Activated CD4-positive, alpha-beta T cell treated with anti-CD3 and anti-CD28 coated beads for 36 hours (primary cell): ENCODE measurements around the gene ING5. TPM values are rescaled to one million over a fixed set of nuclear protein-coding genes. Genes with fewer than 3 reads are reported as not detected.
A peak's percentile ranks its signal among the peaks of the same experiment; 100 is the strongest.

Source experiments
- ATAC-seq: fragments of 200-7000 bp; cut with Tn5 transposase; one replicate; pipeline ENCODE4 v1.10.0; 2021; ENCODE audit warnings: mild to moderate bottlenecking, moderate library complexity
- CTCF ChIA-PET: fragments of 350-600 bp; sonication (Branson Sonifier 250); formaldehyde crosslinking; loops from one replicate; lab custom pipeline; 2021; ENCODE audit warnings: antibody characterized with exemption; lab: Charles Lee
- POLR2A ChIA-PET: fragments of 350-600 bp; sonication (Branson Sonifier 250); formaldehyde crosslinking; loops from one replicate; lab custom pipeline; 2021; ENCODE audit warnings: antibody characterized with exemption, inconsistent platforms; lab: Charles Lee
- DNase-seq: peaks from one replicate; pipeline ENCODE4 v3.0.0-alpha.2; 2020
- H3K27ac Mint-ChIP-seq: one replicate; pipeline ENCODE4 v1.8.0; 2021; ENCODE audit warnings: mixed read lengths
- H3K27me3 Mint-ChIP-seq: one replicate; pipeline ENCODE4 v1.8.0; 2021; ENCODE audit warnings: mixed read lengths
- H3K36me3 Mint-ChIP-seq: one replicate; pipeline ENCODE4 v1.8.0; 2021; ENCODE audit warnings: low read depth, mixed read lengths
- H3K4me1 Mint-ChIP-seq: one replicate; pipeline ENCODE4 v1.8.0; 2021; ENCODE audit warnings: mixed read lengths
- H3K4me3 Mint-ChIP-seq: one replicate; pipeline ENCODE4 v1.8.0; 2021; ENCODE audit warnings: mild to moderate bottlenecking, moderate library complexity, mixed read lengths
- H3K9me3 Mint-ChIP-seq: one replicate; pipeline ENCODE4 v1.8.0; 2021; ENCODE audit warnings: low read depth, mixed read lengths
- intact Hi-C, 2 experiments: fragments of 100-400 bp; cut with DNase I in 1 of 2; cut with micrococcal nuclease in 1 of 2; formaldehyde crosslinking; loops; one replicate each; pipeline versions ENCODE4 v1.14.2 to v1.15.1; 2022 to 2024; cut with DNase I, micrococcal nuclease
- total RNA-seq, 2 experiments: library from RNA; stranded (reverse); gene quantifications; one replicate each; pipeline ENCODE4 v1.2.3, GENCODE V29; 2021

The ING5 gene
- total RNA-seq, 2 experiments from 2014 or later: 38.4 to 39.7 TPM

DNA sequence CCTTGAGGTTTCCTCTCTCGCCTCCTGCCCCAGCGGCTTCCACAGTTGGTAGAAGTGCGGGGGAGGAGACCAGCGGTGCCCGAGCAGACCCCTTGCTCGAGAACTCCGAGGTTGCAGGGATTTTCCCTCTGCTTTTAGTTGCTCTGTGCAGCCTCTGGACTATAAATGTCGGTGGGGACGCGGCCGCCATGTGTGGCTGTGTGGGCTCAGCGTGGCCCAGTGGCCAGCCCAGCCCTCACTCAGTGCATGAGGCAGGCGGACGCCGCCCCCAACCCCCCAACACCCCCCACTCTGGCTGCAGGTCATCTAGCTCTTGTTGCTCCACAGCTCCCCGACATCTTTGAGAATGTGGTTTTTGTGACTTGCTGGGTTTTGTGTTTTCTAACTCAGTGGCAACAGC lies 17.3 kb downstream of the ING5 start:
- ChIA-PET POLR2A (no interaction called here), CTCF (interaction anchor here (0.7 to 1.5 kb wide), 3 partner anchors 15 to 152 kb away, joined by 3 read pairs; no protein-coding TSS in a partner anchor)
- Mint-ChIP-seq H3K27ac (no peak overlapping the region), H3K4me1 (no peaks in the 10 kb centered on the region), H3K27me3 (no peaks in the 10 kb centered on the region), H3K9me3 (peaks cover 4% of the 10 kb centered on the region), H3K36me3 (peaks cover 55% of the 10 kb centered on the region), H3K4me3 (no peak overlapping the region)
- DNase-seq (no peak), ATAC-seq (no peak)
- intact Hi-C loops: no loop called here

DNA sequence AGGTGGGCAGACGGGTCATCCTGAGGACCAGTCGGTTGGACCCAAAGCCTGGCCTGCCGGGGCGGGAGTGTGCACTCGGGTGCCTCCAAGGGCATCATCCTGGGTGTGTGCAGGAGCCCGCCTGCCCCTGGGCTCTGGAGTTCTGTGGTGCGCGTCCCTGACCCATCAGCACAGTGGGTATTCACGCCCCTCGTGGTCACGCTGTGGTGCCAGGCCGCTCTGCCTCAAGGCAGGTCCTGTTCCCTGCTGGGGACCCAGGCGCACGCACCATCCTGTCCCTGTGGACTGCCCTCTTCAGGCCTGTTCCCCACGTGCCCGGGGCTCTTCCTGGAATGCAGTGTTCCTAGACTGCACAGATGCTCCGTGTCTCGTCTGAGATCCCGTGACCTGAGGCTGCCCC lies 18.3 kb downstream of the ING5 start:
- DNase-seq: no peak
- peaks cover 4% of the 10 kb centered on the region for H3K9me3 Mint-ChIP-seq
- ChIA-PET POLR2A (no interaction called here), CTCF (interaction anchor here (1.0 kb wide), 1 partner anchor 14 kb away, joined by 3 read pairs; no protein-coding TSS in a partner anchor)
- peaks cover 52% of the 10 kb centered on the region for H3K36me3 Mint-ChIP-seq
- intact Hi-C loops: no loop called here
- no peak overlapping the region for H3K4me3 Mint-ChIP-seq
- no peak for ATAC-seq
- H3K27ac Mint-ChIP-seq: no peak overlapping the region
- no peaks in the 10 kb centered on the region for H3K4me1 Mint-ChIP-seq
- H3K27me3 Mint-ChIP-seq: no peaks in the 10 kb centered on the region

DNA sequence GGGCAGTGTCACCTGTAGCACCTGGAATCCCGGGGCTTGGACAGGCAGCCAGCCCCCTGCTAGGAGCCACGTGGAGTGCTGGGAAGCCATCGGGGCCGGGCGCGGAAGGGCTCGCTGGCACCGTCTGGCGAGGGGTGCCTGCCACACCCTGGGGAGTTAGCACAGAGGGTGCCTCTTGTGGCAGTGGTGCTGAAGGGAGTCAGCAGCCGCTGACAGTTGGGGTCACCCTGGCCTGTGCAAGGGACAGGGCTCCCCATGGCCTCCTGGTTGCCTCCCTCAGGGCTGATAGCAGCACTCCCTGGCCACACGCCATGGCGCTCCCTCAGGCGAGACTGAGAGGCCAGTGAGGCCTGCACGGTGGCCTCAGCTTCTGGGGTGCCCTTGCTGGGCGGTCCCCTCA lies 18.7 kb downstream of the ING5 start:
- Mint-ChIP-seq H3K36me3 (peaks cover 53% of the 10 kb centered on the region), H3K9me3 (peaks cover 4% of the 10 kb centered on the region), H3K27ac (no peak overlapping the region), H3K4me3 (no peak overlapping the region), H3K4me1 (no peaks in the 10 kb centered on the region), H3K27me3 (no peaks in the 10 kb centered on the region)
- intact Hi-C loops: no loop called here
- ChIA-PET POLR2A (no interaction called here), CTCF (no interaction called here)
- ATAC-seq (no peak), DNase-seq (no peak)

DNA sequence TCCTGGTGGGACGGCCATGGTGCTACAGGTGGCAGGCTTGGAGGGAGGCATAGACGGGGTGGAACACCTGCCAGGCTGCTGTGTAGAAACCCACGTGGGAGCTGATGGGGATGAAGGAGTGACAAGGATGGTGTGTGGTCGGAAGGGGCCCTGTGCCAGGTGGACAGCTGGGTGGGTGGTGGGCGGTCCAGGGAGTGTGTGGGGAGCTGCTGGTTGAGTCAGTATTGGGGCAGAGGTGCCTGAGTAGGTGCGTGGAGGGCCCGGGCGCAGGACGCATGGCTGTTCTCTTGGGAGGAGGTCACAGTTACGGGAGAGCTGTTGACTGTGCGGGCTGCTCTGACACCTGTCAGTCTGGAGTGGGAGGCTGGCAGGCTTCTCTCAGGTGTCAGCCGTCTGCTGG lies 20.0 kb downstream of the ING5 start:
- ChIA-PET CTCF (no interaction called here), POLR2A (no interaction called here)
- Mint-ChIP-seq H3K9me3 (peaks cover 4% of the 10 kb centered on the region), H3K4me3 (no peak overlapping the region), H3K27ac (no peak overlapping the region), H3K36me3 (peaks cover 50% of the 10 kb centered on the region), H3K4me1 (no peaks in the 10 kb centered on the region), H3K27me3 (no peaks in the 10 kb centered on the region)
- DNase-seq (no peak), ATAC-seq (no peak)
- intact Hi-C loops: no loop called here

DNA sequence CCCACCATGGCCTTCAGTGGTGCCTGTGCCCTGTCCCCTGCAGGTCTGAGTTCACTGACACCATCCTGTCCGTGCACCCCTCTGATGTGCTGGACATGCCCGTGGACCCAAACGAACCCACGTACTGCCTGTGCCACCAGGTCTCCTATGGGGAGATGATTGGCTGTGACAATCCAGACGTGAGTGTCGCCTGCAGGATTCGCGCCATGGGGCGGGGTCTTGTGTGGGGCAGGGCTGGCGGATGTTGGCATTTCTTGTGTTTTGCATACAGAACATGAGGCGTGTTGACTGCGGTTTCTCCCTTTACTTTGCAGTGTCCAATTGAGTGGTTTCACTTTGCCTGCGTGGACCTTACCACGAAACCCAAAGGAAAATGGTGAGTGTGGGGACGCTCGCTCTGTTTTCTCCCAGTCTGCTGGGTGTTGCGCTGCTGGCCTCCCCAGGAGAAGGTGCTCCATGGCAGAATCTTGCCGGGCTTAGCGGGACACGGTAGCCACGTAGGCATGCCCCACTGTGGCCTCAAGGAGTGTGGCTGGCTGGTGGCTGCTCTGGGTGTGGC lies 21.1 kb downstream of the ING5 start:
- CTCF ChIA-PET: no interaction called here
- Mint-ChIP-seq H3K27me3 (no peaks in the 10 kb centered on the region), H3K36me3 (peaks cover 50% of the 10 kb centered on the region), H3K9me3 (peaks cover 4% of the 10 kb centered on the region), H3K4me1 (no peaks in the 10 kb centered on the region), H3K27ac (no peak overlapping the region), H3K4me3 (no peak overlapping the region)
- intact Hi-C loops: no loop called here
- no peak for DNase-seq
- POLR2A ChIA-PET: no interaction called here
- no peak for ATAC-seq

DNA sequence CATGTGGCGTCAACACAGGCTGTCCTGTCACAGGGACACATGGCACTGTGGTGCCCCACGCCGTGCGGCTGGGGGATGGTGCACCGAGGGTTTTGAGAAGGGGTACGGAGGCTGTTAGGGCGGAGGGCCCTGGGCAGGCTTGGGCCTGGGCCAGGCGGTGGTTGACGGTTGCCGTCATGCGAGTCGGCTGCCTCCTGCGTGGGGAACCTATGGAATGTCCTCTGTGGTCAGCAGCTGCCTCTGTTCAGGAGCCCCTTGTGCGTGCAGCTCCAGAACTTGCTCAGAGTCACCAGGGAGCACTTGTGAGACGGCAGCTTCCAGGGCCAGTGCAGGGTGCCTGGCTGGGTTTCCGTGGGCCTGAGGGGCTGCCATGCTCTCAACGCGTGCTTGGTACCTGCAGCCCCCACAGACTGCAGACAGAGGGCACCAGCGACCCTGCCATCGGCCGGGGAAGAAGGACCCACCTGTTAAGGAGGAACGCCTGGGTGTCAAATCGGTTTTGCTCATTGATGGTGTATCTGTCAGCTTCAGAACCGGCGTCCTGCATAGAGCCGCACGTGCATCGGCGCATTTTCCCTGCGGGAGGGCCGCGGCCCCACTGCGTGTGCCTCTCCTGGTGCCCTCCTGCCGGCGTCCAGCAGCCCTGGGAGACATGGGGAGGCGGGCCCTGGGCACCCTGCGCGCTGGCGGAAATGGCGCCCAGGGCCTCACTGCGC lies 22.6 kb downstream of the ING5 start:
- Mint-ChIP-seq H3K4me3 (no peak overlapping the region), H3K27ac (no peak overlapping the region), H3K27me3 (no peaks in the 10 kb centered on the region), H3K9me3 (peaks cover 4% of the 10 kb centered on the region), H3K4me1 (peaks cover 2% of the 10 kb centered on the region), H3K36me3 (peaks cover 45% of the 10 kb centered on the region)
- ATAC-seq (no peak), DNase-seq (peak; percentile 56)
- intact Hi-C loops: no loop called here
- ChIA-PET POLR2A (no interaction called here), CTCF (interaction anchor here (0.6 to 1.7 kb wide), 5 partner anchors 9 to 154 kb away, joined by 3 to 7 read pairs (median 3); no protein-coding TSS in a partner anchor)

DNA sequence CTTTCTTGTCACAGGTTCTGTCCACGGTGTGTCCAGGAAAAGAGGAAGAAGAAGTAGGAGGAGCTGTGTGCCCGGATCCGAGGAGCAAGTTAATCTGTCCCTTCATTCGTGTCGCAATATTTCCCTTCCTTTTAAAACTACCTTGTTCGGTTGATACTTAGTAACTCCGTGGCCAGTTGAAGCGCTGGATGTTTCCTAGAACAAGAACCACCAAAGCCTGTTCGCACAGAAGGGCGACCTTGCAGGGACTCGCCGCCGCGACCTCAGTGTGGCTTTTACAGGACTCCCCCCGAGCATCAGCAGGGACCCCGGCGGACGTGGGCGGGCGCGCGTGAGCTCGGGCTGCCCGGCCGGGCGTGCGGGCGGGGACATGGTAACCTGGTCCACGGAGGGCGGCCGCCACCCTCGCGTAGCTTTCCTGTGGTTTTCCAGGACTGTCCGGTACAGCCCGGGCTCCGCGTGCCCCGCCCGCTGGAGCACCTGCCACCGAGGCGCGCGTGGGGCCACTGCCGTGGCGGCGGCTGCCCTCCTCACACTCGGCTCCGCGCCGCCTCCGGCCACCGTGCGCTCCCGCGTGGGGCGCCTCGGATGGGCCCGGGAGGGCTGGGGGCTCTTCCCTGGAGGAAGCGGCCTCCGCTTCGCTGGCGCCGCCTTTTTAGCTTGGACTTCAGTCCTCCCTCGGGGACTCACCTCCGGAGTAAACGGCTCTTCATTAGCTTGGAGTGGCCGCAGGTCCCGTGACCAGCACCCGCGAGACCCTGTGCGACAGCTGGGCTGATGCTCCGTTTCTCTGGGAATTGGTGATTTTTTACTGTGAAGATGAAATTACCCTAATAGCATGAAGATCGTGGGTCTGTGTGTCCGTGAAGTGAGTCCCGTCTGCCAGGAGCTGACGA lies 23.4 kb downstream of the ING5 start:
- POLR2A ChIA-PET: no interaction called here
- Mint-ChIP-seq H3K4me1 (peaks cover 9% of the 10 kb centered on the region), H3K27me3 (no peaks in the 10 kb centered on the region), H3K4me3 (no peak overlapping the region), H3K9me3 (peaks cover 4% of the 10 kb centered on the region), H3K27ac (no peak overlapping the region), H3K36me3 (peaks cover 44% of the 10 kb centered on the region)
- intact Hi-C loops: no loop called here
- CTCF ChIA-PET: interaction anchor here (0.6 to 1.7 kb wide), 5 partner anchors 8 to 271 kb away, joined by 3 to 7 read pairs (median 3); no protein-coding TSS in a partner anchor
- DNase-seq: no peak
- ATAC-seq: no peak

DNA sequence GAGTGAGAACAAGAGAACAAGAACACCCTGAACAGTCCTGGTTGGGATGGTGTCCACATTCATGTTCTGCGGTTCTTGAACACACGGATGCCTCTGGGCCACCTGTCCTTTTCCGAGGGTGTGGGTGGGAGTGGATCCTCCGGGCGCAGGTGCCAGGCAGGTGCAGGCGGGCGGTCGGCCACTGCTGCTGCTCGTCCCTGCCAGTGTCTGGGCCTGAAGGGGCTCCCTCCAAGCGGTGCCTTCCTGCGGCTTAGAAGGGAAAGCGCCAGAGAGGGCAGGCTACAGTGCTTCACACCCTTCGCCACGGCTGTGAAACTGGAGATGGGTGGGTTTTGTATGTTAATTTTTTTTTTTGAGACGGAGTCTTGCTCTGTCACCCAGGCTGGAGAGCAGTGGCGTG lies 24.6 kb downstream of the ING5 start:
- Mint-ChIP-seq H3K27me3 (no peaks in the 10 kb centered on the region), H3K4me1 (peaks cover 22% of the 10 kb centered on the region), H3K36me3 (peaks cover 39% of the 10 kb centered on the region), H3K4me3 (no peak overlapping the region), H3K27ac (no peak overlapping the region), H3K9me3 (peaks cover 4% of the 10 kb centered on the region)
- intact Hi-C loops: no loop called here
- DNase-seq: no peak
- ATAC-seq: no peak
- ChIA-PET POLR2A (no interaction called here), CTCF (interaction anchor here (0.6 to 0.9 kb wide), 3 partner anchors 18 to 411 kb away, joined by 3 to 4 read pairs (median 3); partner anchors contain the start of gene GAL3ST2)

DNA sequence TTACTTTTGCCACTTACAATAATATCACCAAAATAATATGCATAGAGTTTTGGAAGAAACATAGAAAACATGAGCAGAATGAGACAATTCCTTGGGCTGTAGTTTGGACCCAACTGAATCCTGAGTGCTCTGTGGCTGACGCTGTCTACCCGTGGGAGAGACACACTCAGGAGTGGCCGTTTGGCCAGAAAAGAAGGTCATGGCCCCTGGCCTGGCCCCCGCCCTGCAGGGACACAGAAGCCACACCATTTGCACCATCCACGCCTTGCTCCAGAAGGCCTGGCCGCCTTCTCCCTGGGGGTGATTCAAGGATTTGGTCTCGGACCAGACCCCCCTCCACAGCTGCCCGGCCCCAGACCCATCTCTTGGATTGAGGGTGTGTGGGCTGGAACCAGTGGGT lies 26.2 kb downstream of the ING5 start:
- Mint-ChIP-seq H3K4me3 (no peak overlapping the region), H3K27ac (no peak overlapping the region), H3K9me3 (no peaks in the 10 kb centered on the region), H3K27me3 (no peaks in the 10 kb centered on the region), H3K4me1 (peaks cover 32% of the 10 kb centered on the region), H3K36me3 (peaks cover 24% of the 10 kb centered on the region)
- ChIA-PET CTCF (no interaction called here), POLR2A (no interaction called here)
- DNase-seq (no peak), ATAC-seq (no peak)
- intact Hi-C loops: no loop called here

DNA sequence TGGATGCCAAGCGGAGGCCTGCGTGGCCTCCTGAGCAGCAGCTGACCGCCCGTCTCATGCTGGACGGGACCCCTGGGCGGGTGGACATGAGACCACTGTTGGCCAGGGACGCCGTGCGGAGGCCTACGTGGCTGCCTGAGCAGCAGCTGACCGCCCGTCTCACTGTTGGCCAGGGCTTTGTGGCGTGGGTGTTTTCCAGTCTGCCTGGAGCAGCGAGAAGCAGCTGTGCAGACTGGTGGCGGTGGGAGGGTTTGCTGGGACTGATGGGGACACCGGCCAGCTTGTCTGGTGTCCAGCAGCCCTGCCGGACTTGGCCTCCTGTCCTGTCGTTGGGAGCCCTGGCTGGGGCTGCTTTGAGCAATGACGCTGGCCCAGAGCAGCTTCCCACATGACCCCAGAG lies 26.8 kb downstream of the ING5 start:
- Mint-ChIP-seq H3K4me1 (peaks cover 38% of the 10 kb centered on the region), H3K9me3 (no peaks in the 10 kb centered on the region), H3K27ac (no peak overlapping the region), H3K27me3 (no peaks in the 10 kb centered on the region), H3K4me3 (no peak overlapping the region), H3K36me3 (peaks cover 18% of the 10 kb centered on the region)
- no peak for ATAC-seq
- CTCF ChIA-PET: interaction anchor here (0.7 to 1.3 kb wide), 2 partner anchors 27 to 140 kb away, joined by 3 read pairs; partner anchors contain the start of gene ING5
- POLR2A ChIA-PET: no interaction called here
- intact Hi-C loops: no loop called here
- DNase-seq: no peak

DNA sequence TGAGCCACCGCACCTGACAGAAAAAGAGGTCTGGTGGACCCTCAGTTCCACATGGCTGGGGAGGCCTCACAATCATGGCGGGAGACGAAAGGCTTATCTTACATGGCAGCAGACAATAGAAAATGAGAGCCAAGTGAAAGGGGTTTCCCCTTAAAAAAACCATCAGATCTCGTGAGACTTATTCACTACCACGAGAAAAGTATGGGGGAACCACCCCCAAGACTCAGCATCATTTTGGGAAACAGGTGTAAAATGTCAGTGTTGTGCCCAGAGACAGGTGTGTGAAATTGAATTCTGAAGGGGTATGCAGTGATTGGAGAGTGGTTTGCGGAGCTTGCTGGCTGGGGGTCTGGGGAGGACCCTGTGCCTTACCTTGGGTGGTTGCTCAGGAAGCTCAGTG lies 28.0 kb downstream of the ING5 start:
- POLR2A ChIA-PET: interaction anchor here (1.2 kb wide), 1 partner anchor 27 kb away, joined by 4 read pairs; no protein-coding TSS in a partner anchor
- DNase-seq: peak; percentile 44
- H3K4me1 Mint-ChIP-seq: peaks cover 39% of the 10 kb centered on the region
- no peaks in the 10 kb centered on the region for H3K9me3 Mint-ChIP-seq
- CTCF ChIA-PET: interaction anchor here (0.5 to 4.3 kb wide), 3 partner anchors 41 to 1193 kb away, joined by 3 to 18 read pairs (median 3); partner anchors contain the start of gene DTYMK
- peak overlapping the region; percentile 4 for H3K4me3 Mint-ChIP-seq
- peaks cover 8% of the 10 kb centered on the region for H3K36me3 Mint-ChIP-seq
- peak overlapping the region; percentile 79 for H3K27ac Mint-ChIP-seq
- peak; percentile 4 for ATAC-seq
- no peaks in the 10 kb centered on the region for H3K27me3 Mint-ChIP-seq
- intact Hi-C loops: loop anchor here in 1 of 2 experiments (1.0 to 10.0 kb wide), 5 partner anchors 28 to 1165 kb away; partner anchors contain the start of genes DUSP28, ING5 and RNPEPL1
